Erythroblast (primary cell): ENCODE data around the gene CACTIN.

Experiments used
- GATA1 ChIP-seq: IDR thresholded peaks from 2 replicates; pipeline ENCODE4 v1.6.1; 2011; ENCODE audit warnings: low read depth, mild to moderate bottlenecking, control low read depth, low read length, moderate library complexity
- POLR2A ChIP-seq: IDR thresholded peaks from 2 replicates; pipeline ENCODE4 v1.6.1; 2011; ENCODE audit warnings: mild to moderate bottlenecking, low read length

- TF ChIP-seq POLR2A (no peak), GATA1 (no peak)
Observed at GRCh38 chr19:3648037-3648905, 21.7 kb upstream of the CACTIN start.
